GM19397 (cell line): ENCODE measurements around the gene LMTK2.

Experiments
- ATAC-seq: cut with Tn5 transposase; IDR thresholded peaks from one replicate; pipeline ENCODE4 v1.9.1; 2021; ENCODE audit warnings: mild to moderate bottlenecking, moderate library complexity; ENCODE audit not compliant: unreplicated experiment

LMTK2 gene

DNA sequence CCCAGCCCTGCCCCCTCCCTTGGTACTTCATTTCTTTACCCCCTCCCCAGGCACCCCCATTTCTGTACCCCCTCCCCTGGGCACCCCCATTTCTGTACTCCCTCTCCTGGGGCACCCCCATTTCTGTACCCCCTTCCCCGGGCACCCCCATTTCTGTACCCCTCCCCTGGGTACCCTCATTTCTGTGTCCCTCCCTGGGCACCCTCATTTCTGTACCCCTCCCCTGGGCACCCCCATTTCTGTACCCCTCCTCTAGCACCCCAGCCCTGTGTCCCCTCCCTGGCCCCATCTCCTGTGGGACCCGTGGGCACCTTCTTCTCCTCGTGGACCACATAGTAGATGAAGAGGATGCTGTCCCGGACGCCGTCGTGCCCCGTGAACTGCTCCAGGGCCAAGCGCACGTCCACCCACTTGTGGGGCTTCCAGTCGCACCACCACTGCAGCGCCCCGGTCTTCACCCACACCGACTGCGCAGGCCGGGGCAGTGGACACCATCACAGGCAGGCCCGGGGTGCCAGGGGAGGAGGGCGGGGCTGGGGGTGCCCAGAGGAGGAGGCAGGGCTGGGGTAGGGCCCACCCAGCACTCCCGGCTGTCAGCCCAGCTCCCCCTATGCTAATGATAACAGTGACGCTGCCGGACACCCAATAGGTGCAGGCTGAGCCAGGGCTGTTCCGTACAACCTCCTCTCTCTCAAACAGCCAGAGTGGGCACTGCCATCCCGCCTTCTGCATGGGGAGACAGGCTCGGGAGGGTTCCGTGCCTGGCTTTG is 125.0 kb downstream of the LMTK2 start:
- ATAC-seq, result no peak

DNA sequence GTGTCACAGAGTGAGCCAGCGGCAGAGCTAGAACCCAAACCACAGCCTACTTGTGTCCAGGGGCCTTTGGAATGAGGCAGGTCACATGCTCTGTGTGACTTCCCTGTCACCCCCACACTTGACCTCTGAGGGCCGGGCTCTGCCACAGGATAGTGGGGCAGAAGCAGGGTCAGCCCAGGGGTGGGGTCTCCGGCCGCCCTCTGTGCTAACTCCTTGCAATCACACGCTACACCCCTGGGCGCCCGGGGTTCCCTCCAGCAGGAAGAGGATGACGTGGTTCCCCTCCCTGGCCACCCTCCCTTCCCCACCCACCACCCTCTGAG is 125.6 kb downstream of the LMTK2 start:
- ATAC-seq, result no peak

DNA sequence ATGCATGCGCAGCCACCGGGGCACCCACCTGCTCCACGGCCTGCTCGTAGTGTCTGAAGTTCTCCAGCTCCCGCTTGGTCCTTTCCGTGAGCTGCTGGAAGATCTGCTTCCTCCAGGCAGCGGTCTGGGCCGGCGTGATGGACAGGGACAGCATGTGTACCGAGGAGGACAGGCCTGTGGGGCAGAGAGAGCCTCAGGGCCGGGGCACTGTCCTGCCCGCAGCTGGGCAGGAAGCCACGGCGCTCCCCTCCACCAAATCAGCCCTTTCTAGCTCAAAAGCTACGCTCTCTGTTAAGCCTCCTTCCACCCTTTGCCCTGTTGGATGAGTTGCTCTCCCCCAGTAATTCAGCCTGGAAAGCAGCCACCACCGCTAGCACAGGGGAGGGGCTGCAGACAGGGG is 126.1 kb downstream of the LMTK2 start:
- no peak for ATAC-seq

DNA sequence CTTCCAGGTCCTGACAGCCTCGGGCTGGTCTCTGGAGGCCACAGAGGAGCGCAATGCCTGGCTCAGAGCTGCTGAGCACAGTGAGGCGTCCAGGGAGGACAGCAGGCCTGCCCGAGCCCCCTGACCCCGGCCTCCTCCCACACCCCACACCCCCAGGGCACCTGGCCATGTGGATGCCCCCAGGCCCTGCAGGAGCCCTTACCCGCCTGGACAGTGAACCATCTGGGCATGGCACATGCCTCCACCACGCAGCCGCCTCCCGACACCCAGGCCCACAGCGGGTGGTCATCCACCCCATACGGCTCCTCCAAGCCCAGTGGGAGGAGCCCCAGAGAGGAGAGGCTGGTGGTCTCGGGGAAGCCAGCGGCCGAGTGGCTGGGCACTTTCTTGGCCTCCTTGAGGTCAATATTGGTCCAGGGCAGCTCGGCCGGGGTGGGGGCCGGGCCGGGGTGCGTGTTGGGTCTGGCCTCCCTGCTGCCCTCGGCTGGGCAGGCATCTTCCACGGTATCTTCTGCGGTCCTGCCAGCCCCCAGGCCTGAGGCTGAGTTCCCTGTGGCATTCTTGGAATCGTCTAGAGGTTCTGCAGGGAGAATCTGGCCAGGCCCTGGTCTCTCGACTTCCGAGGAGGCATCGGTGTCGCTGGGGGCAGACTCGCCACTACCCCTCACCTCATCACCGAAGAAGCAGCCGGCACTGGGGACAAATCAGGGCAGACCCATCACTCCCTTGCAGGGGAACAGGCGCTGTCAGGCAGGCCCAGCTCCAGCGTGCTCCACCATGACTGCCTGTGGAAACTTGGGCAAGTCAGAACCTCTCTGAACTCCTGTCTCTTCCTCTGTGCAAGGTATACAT is 126.8 kb downstream of the LMTK2 start:
- no peak for ATAC-seq

DNA sequence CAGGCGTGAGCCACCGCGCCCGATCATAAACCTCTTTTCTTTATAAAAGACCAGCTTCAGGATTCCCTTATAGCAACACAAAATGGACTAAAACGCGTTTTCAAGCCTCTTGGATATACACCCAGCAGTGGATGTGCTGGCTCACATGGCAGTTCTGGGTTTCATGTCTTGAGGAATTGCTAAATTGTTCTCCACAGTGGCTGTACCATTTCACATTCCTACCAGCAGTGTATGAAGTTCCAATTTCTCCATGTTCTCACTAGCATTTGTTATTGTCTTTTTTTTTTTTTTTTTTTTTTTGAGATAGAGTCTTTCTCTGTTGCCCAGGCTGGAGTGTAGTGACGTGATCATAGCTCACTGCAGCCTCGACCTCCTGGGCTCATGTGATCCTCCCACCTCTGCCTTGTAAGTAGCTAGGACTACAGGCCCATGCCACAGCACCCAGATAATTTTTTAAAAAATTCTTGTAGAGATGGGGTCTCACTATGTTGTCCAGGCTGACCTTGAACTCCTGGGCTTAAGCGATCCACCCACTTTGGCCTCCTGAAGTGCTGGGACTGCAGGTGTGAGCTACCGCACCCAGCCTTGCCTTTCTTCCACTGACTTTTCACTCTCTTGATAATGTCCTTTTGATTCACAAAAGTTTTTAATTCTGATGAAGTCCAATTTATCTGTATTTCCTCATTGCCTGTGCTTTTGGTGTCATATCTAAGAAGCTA is 127.9 kb downstream of the LMTK2 start:
- no peak for ATAC-seq

DNA sequence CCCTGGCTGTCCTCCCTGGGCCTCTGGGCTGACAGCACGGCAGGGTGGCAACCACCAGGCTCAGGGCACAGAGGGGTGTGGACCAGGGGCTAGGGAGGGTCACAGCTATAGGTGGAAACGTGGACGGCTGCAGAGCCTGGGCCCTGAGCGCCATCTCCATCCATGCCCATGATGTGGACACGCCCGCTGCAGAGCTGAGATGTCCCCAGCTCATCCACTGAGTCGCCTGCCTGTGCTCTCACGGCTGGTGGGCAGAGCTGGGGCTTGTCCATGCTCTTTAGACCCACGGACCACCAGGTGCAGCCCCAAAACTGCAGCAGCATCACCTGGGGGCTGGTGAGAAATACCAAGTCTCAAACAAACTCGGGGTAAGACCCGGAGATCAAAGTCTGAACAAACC is 129.2 kb downstream of the LMTK2 start:
- no peak for ATAC-seq

DNA sequence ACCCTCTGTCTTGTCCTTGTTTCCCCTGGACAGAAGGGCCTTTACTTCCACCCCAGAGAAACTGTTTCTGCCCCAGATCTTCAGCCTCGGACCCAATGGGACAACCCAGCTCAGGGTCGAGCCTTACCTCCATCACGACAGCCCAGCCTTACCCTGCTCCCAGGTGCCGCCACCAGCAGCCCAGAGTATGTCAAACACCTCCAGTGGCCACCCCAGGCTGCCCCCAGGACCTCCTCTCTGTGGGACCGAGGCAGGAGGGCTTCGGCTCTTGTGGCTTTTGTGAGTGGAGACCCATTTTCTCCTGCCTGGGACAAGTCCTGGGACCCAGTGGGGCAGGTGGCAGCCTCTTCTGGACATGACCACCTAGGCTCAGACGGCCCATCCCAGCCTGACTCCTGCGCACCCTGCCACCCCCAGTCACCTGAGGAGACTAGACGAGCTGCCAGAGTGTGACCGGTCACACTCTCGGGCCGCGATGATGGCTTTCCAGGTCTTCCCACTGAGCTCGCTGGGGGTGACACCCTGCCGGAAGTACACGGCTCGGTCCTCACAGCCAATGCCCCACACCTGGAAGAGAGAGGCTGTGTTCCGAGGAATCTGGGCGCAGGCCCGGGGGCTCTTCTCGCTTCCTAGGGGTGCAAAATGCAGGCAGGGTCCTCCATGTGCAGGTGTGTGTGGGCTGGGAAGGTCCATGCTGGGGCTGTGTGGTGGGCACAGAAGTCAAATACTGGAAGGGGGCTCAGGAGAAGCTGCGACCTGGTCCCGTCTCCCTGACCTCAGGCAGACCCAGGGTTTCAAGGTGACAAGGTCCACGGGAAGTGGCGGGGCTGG is 129.9 kb downstream of the LMTK2 start:
- no peak for ATAC-seq

DNA sequence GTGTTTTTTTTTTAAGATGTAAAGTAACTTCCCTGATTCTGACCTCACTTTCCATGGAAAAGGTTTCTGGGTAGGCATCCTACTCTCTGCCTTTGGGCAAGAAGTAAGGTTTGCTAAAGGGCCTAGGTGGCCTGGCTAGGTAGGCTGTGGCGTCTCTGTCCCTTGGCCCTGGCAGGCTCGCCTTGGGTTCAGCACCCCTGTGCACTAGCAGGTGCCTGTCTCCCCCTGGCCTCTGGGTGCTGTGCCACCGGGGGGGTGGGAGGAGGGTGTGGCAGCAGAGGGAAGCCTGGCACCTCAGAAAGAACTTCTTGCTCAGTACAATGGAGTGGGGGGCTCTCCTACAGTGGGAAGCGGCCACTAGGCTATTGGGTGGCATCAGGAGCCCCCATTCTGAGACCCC is 131.4 kb downstream of the LMTK2 start:
- ATAC-seq, result no peak

DNA sequence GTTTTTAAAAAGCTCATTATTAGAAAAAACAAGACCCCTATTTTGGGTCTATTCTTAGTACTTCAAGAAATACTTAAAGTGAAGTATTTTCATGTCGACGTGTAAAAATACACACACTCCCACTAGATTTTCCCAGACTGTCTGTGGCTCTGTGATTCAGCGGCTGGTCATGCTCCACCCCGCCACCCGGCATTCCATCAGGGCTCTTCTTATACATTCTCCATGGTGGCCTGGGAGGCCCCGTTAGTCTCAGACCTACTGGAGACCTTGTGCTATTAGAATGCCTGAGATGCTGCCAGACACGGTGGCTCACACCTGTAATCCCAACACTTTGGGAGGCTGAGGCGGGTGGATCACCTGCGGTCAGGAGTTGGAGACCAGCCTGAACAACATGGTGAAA is 132.3 kb downstream of the LMTK2 start:
- ATAC-seq, result no peak

DNA sequence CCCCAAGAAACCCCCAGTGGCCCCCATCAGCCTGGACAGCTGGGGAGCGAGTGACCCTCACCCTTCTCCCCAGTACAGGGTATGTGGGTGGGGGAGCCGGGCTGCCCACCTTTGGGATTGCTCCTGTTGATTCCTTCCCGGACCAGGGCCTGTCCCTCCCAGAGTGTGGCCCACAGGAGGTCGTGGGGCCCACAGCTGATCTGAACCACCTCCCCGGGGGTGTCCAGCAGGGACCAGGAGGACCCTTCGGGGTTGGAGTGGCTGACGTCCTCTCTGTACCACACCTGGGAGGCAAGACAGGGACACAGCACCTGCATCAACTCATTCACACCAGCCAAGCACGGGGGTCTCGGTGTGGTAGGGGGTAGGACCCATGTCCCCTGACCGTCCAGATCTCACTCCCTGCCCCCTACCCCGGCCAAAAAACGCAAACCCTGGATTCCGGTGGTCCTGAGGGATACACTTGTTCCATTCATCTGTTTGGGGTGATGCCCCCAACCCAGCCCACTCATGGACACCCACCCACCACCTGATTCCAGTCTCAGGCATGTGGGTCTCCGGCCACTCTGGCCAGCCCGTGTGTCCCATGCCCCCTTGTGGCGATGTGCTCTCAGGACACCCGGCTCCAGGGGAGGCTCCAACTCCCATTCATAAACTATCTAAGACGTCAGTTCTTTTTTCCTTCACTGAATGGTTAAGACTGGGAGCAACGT is 134.5 kb downstream of the LMTK2 start:
- no peak for ATAC-seq

DNA sequence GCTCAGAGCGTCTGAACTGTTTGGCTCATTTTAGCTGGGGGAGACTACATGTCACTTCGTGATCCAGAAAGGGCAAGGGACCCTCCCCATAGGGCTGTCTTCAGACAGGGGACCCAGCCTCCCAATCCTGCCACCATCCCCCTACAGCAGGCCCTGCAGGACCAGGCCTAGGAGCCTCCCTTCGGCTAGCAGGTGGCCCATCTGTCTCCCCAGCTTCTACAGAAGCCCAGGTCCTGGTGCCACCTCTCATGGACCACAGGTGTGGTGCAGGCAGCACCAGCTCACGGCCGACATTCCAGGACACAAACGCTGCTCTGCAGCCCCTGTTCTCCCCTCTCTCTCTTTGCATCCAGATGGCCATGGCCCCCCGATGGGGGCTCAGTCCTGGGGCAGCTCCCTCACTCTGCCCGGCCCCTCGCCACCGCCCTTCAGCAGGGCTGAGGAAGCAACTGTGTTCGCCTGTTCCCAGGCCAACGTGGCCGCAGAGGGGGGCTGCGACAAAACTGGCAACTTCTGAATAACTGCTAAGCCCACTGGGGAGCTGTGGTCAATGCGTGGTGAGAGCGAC is 135.1 kb downstream of the LMTK2 start:
- ATAC-seq, result no peak

DNA sequence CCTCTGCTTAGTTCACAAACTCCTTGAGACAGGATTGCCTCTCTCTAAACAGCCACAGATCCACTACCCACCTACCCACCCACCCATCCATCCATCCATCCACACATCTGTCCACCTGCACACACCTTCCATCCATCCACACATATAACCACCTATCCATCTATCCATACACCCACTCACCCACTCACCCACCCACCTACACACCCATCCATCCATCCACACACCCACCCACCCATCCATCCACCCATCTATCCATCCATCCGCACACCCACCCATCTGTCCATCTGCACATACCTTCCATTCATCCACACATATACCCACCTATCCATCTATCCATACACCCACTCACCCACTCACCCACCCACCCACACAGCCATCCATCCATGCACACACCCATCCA is 135.7 kb downstream of the LMTK2 start:
- ATAC-seq, result no peak

DNA sequence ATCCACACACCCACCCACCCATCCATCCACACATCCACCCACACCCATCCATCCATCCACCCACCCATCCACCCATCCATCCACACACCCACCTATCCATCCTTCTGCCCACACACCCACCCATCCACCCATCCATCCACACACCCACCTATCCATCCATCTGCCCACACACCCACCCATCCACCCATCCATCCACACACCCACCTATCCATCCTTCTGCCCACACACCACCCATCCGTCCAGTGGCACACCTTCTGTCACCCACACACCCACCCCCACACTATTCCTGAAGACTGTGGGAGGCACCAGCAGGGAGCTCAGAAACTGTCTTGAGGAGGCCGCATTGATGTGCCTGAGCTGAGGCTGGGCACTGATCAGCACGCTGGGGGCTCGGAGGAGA is 136.3 kb downstream of the LMTK2 start:
- no peak for ATAC-seq

DNA sequence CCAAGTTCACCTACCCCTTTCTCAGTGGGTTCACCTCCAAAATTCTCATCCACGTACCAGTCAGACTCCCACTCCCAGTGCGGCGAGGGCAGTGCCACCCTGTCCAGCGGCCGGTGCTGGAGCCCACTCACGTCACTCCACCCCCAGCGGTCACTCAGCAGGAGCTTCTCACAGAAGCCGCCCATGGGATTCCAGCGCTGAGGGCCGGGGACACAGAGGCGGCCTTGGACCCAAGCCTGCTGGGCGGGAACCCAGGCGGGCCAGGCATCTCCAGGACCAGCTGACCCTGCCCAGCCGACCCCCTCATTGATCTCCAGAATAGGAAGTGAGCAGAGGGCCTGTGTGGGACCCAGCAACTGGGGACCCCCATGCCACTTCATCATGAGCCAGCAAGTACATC is 138.2 kb downstream of the LMTK2 start:
- no peak for ATAC-seq

DNA sequence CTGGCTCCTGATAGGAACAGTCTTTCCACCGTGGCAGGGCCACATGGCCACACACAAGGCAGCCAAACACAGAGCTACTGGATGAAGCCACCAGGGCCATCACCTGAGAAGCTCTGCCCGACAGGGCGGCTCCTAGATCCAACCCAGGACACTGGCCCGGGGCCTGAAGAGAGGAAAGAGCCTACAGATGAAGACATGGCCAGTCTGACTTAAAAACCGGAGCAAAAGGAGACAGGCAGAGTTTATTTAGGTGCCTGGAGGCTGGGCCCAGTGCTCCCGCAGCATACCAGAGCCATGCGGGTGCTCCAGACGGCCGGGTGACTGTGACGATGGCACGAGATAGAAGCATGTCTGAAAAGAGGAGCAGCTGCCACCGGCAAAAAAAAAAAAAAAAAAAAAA is 141.5 kb downstream of the LMTK2 start:
- no peak for ATAC-seq

DNA sequence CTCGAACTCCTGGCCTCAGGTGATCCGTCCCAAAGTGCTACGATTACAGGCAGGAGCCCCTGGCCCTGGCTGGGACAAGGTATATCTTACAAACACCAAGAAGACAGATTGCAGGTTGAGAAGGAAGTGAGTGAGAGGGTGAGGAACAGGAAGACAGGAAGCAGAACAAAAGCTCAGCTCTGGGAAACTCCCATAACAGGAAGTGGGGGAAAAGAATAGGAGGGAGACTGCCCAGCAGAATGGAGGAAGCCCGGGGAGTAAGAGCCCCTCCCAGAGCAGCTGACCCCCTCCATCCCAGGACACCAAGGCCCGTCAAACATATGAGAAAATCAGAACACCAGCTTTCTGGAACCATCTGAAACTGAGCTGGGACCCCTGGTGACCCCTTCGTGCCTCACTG is 142.4 kb downstream of the LMTK2 start:
- ATAC-seq, result no peak

DNA sequence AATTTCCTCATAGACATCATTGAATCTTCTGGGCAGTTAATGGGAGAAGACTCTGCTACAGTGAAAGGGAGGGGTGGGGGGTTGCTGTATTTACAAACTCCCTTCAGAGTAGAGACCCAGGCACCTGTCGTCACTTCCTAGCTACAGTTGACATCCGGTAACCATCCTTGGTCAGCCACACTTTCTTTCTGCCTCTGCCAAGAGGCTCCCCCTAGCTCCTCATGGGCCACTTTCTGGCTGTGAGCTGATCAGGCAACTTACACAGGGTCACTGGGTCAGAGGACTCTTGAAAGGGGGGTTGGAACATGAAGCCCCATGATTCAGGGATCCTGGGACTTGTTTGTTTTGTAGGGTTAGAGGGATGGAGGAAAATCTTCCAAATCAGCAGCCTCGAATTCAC is 144.1 kb downstream of the LMTK2 start:
- ATAC-seq, result no peak

DNA sequence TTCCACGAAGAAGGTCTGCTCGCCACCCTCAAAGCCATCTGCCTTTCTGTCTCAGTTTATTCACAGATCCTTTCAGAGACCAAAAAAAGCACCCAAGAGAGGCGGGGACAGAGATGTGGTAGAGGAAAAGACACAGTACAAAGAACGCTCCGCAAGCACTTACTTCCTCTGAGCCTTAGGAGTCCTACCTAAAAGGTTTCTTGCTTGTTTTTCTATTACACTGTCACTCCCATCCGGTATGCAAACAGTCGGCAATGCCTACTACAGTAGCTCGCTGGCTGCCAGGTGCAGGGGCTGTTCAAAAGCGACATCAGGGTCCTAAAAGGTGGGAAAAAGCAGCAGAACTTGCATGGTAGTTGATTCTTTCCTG is 144.6 kb downstream of the LMTK2 start:
- peak; percentile 7 for ATAC-seq

DNA sequence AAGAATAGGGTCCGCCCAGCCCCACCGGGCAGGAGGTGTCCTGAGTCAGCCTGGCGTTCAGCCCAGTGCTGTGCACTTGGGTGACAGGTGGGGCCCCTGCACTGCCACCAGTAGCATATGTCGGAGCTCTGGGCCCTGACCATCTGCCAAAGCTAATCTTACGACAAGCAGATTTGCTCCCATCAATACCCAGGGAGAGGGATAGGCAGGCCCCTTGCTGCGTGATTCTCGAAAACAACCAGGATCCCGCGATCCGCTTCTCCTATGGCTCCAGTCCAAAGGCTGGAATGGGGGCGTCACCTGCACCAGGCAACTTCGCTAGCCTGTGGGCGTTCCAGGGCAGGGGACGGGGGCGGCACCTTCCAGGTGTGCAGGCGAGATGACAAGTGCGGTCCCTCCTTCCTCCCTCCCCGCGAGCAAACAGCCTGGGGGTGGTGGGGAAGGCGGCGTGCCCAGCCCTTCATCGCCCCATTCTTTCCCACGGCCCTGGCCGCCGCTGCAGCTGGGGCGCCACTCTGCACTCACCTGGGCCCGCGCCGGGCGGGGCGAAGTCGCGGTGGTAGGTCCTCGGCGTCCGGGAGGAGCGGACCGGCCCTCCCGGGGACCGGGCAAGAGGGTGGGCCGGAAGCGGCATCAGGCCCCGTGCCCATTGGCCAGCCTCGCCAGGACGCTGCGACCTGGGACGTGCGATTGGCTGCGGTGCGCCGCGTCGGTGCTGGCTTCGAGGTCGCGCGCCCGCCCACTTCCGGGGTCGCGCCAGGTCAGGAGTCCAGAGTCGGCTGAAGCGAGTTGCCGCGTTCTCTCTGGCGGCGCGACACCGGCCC is 145.2 kb downstream of the LMTK2 start, which contains the start of gene TECPR1:
TECPR1 (minus strand) TSS at position 632 of the 824 bp plus-strand sequence. CDS start 6,086 bp downstream, outside the sequence.
- peak; percentile 97 for ATAC-seq
